GM21825 (cell line): Measurements from ENCODE around the gene PAX5.

ENCODE experiments used
- ATAC-seq: cut with Tn5 transposase; IDR thresholded peaks from one replicate; pipeline ENCODE4 v1.9.1; 2021; ENCODE audit warnings: mild to moderate bottlenecking, moderate library complexity; ENCODE audit not compliant: unreplicated experiment

PAX5 gene

DNA sequence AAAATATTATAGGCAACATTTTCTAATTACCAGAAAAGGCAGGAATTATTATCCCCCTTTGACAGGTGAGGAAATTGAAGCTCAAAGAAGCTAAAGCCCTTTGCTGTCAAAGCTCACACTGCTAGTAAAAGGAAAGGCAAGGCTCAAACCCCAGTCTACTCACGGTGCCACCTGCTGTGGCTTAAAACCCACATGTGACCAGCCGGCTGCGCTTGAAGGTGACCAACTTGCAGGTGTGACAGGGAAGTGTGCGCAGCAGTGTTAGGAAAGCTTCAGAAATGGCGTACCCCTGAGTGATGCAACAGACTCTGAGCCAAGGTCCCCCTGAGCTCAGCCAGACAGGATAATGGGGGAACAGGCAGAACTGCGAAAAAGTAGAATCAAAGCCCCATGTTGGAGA lies 45.2 kb downstream of the PAX5 start:
- ATAC-seq: no peak

DNA sequence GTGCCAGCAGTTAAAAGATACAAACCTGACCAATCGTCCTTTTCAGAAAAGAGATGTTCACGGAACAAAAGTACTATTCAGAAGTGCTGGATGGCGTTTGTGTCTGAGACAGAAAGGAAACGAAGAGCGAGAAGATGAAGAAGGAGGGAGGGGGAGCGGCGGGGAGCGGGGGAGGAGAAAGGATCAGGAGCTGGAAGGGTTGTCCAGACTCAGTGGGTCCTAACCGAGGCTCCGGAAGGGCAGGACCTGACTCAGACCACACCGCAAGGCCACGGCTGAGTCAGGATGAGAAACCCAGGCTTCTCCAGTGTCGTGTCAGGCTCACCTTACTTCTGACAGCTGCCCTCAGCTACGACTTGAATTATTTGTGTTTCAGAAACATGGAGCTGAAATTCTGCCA lies 46.2 kb downstream of the PAX5 start:
- no peak for ATAC-seq

- no peak for ATAC-seq
Measured at GRCh38 chr9:36987409-36987808, 46.7 kb downstream of the PAX5 start.

GRCh38 chr9:36986468-36987408 lies 47.3 kb downstream of the PAX5 start:
- no peak for ATAC-seq

- ATAC-seq: no peak
Measured at GRCh38 chr9:36985769-36986467, 48.1 kb downstream of the PAX5 start.

GRCh38 chr9:36985061-36985768 lies 48.9 kb downstream of the PAX5 start:
- ATAC-seq: no peak

DNA sequence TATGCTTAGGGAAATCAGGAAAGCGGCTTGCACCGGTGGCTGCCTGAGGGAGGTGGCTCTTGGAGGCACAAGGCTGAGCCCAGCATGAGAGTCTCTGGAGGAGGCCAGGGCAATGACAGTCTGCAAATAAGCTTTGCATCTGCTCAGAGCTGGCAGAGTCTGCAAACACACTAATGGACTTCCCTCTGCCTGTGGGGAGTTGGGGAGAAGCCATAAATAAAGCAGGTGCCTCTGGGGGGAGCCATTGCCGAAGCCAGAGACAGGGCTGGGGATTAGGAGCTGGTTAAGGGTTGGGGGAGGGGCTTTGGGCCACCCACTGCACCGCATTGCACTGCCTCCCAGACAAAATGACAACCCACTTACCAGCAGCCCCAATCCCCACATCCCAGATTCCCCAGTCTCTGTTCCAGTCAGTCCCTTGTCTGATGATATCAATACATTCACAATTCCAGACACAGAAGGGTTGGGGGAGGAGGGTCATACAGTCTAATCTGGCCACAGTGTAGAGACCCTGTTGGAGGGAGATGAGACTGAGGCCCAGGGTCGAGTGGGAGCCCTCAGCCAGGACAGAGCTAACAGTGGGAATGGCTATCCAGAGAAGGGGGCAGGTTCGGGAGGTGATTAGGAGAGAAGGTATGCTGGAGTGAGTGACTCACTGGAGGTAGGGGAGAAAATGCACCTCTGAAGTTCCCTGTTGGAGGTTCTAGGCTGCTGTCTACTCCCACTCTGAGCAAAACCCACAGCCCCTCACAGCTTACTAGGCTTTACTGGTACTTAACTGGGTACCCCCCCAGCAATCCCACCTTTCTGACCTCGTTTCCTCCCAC lies 53.7 kb downstream of the PAX5 start:
- ATAC-seq: no peak

DNA sequence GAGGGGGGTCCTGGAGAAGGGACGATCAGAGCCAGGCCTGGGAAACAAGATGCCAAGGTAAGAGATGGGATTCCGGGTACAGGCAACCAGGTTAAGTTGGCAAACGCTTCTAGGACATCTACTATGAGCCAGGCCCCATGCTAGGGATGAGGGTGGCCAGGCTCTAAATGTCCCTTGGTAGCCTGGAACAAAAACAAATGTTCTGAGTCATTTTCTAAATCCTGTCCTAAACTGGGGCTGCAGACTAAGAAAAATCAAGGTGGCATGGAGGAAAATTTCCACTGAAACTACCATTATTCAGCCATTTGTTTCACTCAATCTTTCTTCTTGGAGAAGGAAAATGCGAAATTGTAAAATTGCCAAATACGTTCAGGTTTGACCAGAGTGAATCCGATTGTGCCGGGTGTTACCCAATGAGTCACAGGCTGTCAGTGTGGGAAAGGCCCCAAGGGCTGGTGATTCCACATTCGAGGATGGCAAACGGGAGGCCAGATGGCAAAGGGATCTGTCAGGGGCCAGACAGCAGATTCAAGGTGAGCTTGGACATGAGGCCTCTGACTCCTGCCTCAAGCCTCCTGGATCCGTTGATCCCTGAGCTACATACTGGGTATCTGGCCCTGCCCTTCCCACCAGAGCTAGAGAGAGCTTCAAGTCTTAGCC lies 57.6 kb downstream of the PAX5 start:
- no peak for ATAC-seq

- no peak for ATAC-seq
Measured at GRCh38 chr9:36974731-36975130, 59.3 kb downstream of the PAX5 start.

DNA sequence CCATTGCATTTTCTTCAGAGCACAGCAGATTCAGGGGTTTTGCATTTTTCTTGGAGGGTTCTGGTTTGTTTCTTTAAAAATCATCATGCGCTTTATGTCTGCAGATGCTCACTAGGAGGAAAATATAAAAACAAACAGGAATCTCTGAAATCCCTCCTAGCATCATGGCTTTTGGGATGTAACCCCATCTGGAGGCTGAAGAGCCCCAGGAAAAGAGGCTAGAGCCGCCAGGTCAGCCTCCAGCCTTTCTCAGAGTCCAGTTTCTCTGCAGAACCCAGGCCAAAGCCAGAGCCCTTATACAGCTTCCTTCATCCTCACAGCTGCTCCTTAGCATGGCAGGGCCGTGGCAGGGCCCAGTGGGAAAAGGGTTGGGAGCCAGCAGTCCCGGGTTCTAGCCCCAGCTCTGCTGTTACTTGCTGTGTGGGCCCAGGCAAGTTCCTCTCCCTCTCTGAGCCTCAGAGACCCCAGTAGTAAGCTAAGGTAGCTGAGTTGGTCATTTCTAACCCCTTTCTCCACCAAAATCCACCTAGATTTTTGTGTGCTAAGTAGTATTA lies 62.1 kb downstream of the PAX5 start:
- no peak for ATAC-seq

DNA sequence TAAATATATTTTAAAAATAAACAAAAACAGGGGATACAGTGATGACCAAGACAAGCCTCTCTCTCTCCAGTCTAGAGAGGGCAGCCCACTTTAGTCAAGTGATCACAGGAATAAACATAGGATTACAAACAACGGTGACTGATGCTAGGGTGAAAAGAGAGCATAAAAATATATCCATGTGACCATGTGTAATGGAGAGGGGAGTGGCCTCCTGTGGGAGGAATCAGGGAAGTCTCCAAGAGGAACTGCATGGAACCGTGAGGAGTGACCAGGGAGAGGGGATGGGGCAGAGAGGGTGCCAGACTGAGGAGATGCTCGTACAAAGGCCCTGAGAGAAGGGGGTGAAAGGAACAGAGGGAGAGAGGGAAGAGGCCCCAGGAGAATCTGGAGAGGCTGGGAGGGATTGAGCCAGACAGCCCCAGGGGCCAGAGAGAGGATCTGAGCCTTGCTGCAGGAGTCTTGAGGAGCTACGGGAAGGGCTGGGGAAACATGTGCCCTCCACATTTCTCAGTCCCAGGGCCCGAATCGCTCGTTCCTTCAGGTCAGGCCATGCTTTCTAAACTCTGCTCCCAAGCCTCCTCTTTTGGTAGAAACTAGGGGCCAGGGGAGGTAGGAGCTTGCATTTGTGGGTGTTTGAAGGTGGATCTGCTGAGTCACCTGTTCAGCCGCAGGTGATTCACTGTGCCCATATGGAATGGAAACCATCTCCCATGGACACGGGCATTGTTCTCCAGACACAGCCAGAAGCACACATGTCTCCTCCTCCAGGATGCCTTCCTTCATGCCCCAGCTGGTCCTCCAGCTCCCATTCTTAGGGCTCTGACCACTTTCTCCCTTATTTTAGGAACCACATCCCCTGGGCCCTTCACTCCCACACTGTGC lies 63.8 kb downstream of the PAX5 start:
- ATAC-seq: no peak

DNA sequence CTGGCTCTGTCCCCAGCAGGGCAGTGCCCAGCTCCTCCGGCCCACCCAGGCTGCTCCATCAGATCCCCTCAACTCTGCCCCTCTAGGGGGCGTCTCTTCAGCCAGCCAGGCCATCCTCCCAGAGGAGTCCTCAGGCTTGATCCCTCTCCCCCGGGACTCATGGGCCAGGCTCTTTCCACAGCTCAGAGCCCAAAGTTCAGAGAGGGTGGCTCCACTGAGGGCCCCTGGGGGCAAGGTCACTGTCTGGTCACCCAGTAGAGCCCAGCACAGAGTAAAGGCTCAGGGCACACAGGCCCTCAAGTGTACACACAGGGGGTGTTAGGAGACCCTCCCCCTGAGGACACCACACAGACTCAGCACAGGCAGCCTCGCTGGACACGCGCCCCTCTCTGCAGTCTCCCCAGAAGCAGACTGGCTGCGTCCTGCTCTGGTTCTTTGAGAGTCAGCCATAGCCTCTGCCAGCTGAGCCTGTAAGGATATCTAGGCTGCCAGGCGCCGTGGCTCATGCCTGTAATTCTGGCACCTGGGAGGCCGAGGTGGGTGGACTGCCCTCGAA lies 64.8 kb downstream of the PAX5 start:
- ATAC-seq: no peak

DNA sequence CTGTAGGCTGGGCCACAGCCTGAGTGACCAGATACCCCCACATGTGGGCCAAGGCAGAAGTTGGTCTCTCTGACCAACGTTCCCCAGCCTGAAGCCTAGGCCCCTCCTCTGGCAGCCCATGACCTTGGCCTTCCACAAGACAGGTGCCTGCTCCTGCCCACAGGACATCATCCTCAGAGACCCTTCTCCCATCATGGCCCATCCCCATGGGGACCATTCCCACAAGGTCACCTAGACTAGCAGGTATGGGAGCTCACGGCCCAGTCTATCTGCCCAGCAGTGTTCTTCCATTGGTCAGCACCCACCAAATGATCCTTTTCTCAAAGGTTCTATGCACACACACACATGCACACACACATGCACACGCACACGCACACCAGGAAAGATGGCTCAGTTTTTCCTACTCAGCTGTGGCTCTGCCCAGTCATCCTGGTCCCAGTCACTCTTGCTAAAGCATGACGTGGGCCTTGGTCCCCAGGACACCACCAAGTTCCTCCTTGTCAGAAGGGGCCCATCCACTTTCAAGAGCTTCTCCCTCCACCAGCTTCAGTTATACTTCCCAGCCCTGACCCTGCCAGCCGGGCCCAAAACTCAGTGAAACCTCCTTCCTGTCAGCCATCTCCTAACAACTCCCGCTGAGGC lies 65.4 kb downstream of the PAX5 start:
- no peak for ATAC-seq

DNA sequence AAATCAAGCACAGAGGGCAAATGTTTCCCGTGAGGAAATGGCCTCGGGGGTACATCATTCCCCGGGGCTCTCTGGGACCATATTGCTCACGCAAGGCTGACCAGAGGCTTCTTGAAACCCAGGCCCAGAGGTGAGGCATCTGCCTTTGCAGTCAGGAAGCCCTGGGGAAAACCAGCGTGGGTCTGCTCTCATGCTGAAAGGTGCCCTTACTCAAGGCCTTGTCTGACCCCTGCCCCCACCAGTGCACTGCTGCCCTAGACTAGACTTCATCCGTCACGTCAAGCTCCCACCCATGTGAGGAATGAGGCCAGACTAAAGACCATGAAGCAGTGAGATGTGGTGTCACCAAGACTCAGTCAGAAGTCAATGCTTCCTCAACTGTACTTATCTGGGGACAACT lies 66.1 kb downstream of the PAX5 start:
- no peak for ATAC-seq

DNA sequence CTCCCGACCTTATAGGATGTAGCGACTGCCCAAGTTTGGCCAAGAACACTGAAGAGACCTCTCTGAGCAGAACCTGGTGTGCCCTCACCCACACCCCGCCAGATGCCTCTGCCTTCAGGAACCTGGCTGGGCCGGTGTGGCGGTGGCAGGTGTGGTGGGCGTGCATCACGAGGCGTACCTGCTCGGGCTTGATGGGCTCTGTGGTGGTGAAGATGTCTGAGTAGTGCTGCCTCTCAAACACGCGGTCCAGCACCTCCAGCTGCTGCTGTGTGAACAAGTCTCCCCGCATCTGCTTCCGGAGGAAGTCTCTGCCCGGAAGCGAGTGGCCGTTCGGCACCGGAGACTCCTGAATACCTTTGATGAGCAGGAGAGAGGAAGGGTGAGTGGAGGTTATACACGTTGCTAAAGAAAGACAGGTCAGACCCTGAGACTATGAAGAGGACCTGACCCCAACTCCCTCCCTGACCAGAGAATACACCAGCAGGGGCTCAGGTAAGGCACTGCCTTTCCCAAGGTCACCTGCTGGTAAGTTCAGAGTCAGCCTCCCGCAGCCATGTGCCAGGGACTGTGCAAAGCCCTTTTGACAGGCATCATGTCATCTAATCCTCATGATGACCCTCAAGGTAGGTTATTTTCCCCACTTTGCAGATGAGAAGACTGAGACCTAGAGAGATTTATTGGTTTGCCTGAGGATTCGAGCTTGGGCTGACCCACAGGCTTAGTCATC lies 67.5 kb downstream of the PAX5 start:
- ATAC-seq: no peak

GRCh38 chr9:36964791-36965190 lies 69.3 kb downstream of the PAX5 start:
- ATAC-seq: no peak

DNA sequence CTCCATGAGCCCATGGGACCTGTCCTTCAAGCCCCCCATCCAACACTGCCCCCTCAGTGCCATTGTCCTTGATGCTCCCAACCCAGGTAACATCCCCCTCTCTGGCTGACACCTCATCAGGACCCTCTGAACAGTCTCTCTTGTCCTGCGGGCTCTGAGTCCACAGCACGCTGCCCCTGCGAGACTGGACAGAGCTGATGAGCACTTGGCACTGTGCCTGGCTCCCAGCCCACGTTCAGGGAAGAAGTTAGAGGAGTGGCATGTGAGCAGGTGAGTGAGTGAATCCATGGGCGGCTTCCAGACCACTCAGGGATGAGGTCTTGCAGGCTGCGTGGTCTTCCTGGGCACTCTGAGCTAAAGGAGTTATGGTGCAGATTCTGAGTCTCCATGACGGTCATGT lies 70.7 kb downstream of the PAX5 start:
- no peak for ATAC-seq
